NCI-H128 (cell line): ENCODE results near the gene CRACR2B.

ENCODE experiments used
- DNase-seq: peaks from one replicate; lab custom pipeline; 2025; ENCODE audit not compliant: unreplicated experiment; lab: John Stamatoyannopoulos, UW

CRACR2B gene

DNA sequence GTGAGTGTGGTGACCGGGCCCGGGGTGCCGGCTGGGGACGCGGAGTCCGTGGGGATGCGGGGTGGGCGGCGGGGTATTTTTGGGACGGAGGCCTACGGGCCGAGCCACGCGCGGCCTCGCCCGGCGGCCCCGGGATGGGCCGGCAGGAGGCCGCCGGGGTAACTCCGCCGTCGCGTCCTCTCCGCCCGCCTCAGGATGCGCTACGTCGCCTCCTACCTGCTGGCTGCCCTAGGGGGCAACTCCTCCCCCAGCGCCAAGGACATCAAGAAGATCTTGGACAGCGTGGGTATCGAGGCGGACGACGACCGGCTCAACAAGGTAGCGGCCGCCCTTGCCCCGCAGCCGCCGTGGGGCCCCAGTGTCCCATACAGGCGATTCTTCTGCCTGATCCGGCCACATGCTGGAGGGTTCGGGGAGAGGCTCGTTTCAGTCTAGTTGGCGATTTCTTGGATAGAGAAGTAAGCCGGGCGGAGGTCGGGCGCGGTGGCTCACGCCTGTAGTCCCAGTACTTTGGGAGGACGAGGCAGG, 17.6 kb upstream of the CRACR2B start:
- DNase-seq, result no peak

DNA sequence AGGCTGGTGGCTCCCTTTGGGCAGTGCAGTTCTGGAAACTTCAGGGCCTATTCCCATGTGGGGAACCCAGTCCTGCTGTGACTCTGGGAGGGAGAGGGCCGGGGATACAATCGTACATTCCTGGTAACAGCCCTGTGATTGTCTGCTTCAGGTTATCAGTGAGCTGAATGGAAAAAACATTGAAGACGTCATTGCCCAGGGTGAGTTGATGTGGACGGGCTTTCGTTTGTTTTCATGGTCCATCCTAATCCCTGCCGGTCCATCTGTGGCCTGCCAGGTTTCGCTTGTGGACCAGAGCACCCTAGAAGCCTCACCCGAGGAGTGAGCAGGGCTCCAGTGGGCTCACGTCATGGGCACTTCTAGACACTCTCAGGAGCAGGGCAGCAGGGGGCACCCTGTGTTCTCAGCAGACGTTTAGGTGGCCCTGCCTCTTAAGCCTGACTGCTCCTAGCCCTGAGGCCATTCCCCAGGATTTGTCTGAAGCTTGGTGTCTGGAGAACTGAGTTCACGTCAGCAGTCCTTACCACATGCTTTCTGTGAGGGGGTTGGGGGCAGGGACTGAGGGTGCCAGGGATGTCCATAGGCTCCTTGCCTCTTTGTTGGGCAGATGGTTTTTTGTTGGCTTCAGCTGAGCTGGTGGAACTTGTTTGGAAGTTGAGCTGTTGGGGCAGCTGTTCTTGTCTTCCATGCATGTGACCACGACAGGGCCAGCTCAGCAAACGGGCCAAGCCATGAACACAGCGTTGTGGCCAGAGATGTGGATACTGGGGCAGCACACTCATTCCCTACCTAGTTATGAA, 16.1 kb upstream of the CRACR2B start:
- no peak for DNase-seq

DNA sequence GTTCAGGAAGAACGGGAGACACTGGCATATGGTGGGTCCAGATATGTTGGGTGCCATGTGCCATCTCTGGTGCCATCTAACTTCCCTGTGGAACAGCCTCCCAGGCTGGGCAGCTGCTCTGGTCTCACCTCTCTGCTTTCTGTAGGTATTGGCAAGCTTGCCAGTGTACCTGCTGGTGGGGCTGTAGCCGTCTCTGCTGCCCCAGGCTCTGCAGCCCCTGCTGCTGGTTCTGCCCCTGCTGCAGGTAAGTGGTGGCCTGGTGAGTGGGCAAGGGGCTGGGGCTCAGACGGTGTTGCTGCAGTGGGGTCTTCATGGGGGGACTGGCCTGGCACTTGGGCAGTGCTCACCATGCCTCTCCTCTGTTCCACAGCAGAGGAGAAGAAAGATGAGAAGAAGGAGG, 15.3 kb upstream of the CRACR2B start:
- no peak for DNase-seq

GRCh38 chr11:813072-813455, 14.7 kb upstream of the CRACR2B start:
- DNase-seq, result no peak

DNA sequence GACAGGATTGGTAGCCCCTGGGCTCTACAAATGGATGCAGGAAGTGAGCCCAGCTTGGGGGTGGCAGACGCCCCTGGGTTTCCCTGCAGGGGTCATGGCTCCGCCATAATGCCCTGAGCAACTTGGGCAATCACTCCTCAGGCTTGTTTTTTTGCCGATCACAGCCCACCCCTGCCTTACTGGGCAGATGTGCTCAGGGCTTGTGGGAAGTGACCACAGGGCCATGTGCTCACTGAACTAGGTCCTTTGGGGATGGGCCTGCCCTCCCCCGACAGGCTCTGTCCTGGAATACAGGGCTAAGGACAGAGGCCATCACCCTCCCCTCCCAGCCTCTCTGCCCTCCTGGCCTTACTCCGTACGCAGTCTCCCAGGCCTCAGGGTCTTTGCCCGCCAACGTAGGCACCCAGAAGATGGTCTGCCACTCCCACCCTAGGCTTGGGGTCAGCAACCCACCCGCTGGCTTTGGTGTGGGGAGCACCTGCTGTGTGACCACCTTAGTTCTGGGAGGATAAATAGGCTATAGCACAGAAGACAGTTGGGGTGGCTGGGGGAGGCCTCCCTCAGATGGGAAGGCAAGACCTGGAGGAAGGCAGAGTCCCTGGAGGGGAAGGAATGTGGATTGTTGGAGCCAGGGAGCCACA, 14.1 kb upstream of the CRACR2B start:
- no peak for DNase-seq

GRCh38 chr11:815675-816432, 11.9 kb upstream of the CRACR2B start:
- no peak for DNase-seq

DNA sequence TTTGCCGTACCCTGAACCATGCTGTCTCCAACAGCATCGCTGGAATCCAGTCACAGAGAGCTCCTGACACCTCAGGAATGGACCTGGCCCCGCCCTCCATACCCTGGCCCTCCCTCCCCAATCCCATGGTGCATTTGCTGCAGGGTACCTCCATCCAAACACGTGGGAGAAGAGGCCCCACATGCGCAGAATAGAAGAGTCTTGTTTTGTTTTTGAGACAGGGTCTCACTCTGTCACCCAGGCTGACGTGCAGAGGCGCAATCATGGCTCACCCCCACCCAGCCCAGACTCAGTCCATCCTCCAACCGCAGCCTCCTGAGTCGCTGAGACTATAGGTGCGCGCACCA, 11.3 kb upstream of the CRACR2B start:
- no peak for DNase-seq

- no peak for DNase-seq
Observed at GRCh38 chr11:818396-819128, 9.2 kb upstream of the CRACR2B start, which contains the start of gene PNPLA2. TSS of gene PNPLA2 (plus strand) at chr11:818914. CDS start at chr11:819719, 805 bp downstream.

DNA sequence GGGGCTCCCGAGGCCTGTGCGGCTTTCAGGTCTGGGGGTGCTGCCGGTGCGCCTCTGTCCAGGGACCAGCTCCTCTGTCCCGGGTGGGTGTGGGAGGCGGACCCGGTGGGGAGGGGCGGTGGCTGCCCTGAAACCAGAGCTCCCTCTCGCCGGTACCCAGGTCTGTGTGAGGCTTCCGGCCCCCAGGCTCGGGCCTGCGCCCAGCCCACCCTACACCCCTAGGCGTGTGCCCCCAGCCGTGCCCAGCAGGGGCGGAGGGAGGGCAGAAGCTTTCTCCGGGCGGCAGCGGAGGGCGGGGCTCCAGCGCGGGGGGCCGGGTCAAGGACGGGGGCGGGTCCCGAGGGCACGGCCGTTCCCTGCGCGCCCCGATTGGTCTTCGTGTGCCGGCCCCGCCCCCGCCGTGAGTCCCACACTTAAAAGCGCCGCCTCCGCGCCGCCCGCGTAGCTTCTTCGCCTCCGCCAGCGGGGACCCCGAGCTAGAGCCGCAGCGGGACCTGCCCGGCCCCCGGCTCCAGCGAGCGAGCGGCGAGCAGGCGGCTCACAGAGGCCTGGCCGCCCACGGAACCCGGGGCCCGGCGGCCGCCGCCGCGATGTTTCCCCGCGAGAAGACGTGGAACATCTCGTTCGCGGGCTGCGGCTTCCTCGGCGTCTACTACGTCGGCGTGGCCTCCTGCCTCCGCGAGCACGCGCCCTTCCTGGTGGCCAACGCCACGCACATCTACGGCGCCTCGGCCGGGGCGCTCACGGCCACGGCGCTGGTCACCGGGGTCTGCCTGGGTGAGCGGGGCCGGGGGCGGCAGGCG, 8.4 kb upstream of the CRACR2B start:
- DNase-seq, result peak; percentile 66

GRCh38 chr11:819943-820649, 7.6 kb upstream of the CRACR2B start:
- DNase-seq, result peak; percentile 57

DNA sequence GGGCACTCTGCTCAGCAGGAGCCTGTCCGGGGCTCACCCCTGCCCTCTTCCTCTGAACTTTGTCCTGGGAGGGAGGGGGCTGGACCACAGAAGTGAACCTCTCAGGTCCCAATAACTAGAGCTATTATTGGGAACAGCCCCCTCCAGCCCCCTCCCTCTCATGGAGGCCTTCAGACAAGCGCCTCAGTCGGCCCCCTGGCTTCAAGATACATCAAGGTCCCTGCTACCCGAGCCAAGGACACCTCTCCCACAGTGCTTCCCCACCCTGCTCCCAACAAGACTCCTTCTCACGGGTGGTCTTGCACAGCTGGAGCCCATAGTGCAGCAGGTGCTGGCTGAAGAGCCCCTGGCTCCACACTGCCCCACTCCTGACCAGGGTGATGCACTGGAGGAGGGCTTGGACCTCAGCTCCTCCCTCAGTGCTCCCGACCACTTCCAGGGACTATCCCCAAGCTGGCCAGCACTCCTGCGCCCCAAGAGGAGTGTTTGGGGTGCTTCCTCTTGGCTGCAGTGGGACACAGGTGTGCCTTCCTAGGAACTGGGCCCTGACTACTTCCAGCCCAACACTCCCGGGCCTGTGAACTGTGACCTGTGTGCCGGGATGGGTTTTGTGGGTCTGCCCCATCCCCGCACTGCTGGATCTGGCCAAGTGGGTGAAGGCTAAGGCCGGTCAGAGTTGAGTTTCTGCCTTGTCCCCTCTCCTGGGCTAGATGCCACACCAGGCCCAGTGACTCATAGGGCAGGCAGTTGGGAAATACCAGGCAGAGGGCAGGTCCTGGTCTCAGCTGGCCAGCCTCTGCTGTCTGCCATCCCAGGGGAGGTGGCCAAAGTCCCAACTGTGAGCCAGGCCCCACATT, 6.8 kb upstream of the CRACR2B start:
- no peak for DNase-seq

- no peak for DNase-seq
Observed at GRCh38 chr11:821512-822371, 6.0 kb upstream of the CRACR2B start.

GRCh38 chr11:823441-824291, 4.1 kb upstream of the CRACR2B start:
- no peak for DNase-seq

- no peak for DNase-seq
Observed at GRCh38 chr11:824292-824880, 3.3 kb upstream of the CRACR2B start.

- no peak for DNase-seq
Observed at GRCh38 chr11:824942-825341, 2.8 kb upstream of the CRACR2B start.
